ENCODE measurements around the gene HK3.
A peak's percentile ranks its signal among the peaks of the same experiment; 100 is the strongest.

The HK3 gene

DNA sequence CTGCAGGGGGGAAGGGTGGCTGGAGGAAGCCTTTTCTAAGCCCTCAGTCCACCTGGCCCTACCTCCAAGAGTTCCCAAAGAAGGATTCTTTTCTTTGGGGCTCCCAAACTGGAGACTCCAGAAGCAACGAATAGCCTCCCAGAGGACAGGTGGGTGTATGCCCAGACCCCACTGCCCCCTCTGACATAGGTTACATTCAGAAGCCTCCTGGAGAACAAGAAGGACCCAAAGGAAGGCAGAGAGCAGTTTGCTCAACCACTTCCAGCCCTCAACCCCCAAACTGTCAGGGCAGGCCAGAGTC, 10.3 kb downstream of the HK3 start:
- TF ChIP-seq, protein P1, sequence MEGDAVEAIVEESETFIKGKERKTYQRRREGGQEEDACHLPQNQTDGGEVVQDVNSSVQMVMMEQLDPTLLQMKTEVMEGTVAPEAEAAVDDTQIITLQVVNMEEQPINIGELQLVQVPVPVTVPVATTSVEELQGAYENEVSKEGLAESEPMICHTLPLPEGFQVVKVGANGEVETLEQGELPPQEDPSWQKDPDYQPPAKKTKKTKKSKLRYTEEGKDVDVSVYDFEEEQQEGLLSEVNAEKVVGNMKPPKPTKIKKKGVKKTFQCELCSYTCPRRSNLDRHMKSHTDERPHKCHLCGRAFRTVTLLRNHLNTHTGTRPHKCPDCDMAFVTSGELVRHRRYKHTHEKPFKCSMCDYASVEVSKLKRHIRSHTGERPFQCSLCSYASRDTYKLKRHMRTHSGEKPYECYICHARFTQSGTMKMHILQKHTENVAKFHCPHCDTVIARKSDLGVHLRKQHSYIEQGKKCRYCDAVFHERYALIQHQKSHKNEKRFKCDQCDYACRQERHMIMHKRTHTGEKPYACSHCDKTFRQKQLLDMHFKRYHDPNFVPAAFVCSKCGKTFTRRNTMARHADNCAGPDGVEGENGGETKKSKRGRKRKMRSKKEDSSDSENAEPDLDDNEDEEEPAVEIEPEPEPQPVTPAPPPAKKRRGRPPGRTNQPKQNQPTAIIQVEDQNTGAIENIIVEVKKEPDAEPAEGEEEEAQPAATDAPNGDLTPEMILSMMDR (IDR thresholded peaks at IDR 0.05; ENCODE audit: borderline replicate concordance, insufficient read depth, low read depth, low read length): no peak
- no peak overlapping the region for H3K4me3 ChIP-seq (ENCODE audit: low read depth, low read length)

DNA sequence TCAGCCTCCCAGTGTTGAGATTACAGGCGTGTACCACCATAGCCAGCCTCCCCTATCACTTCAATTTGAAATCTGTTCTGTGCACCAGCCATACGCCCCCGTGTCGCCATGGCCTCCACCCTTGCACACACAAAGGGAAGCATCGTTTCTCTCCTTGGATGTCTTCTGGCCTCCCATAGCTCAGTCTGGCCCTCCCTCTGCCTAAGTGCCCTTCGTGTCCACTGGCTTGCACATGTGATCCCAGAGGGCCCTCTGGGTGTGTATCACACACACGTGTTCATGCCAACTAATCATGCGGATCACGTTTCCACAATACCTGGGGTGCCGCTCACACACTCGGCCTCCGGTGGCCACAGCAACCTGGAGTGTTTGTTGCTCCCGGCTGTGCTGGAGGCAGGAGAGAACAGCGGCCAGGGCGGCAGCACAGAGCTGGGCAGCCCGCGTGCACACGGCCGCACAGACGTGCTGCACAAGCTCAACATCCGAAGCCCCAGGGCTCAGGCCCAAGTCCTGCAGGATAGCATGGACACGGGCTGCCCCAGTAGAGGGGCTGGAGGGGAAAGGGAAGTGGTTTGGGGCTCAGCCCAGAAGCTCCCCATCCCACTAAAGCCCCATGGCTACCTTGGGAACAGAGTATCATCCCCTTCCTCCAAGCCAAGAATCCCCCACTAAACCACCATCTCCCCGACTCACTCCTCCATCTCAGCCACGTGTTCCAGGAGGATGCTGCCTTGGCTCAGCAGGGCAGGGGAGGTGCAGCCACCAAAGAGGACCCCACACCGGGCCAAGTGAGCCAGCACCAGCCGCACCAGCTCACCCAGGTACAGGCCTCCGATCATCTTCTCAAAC, 10.9 kb downstream of the HK3 start:
- no peak overlapping the region for H3K4me3 ChIP-seq (ENCODE audit: low read depth, low read length)
- TF ChIP-seq, protein P1 (IDR thresholded peaks at IDR 0.05; ENCODE audit: borderline replicate concordance, insufficient read depth, low read depth, low read length): no peak

DNA sequence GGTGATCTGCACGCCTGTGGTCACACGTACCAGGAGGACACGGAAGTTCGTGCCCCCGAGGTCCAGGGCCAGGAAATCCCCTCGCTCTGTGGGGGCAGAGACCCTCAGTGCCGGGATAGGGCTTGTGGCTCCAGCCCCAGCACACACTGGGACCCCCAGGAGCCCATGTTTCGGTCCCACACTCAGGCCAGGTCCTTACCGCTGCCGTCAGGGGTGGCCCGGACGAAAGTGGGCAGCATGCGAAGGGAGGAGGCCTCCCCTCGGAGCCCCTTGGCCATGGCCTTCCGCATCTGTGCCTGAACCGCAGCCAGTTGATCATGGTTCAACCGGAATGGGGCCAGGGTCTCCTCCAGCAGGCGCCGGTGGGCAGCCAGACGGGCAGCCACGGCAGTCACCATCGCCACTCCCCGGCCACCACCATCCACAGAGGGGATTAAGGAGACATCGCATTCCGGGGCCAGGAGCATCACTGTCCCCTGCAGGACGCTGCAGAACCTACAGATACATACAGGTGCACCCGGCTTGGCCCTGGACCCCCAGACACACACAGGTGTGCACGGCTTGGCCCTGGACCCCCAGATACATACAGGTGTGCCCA, 11.8 kb downstream of the HK3 start:
- TF ChIP-seq, protein P1 (IDR thresholded peaks at IDR 0.05; ENCODE audit: borderline replicate concordance, insufficient read depth, low read depth, low read length): 0 out of 2 replicates have a peak, but pooled peaks have one; percentile 9
- H3K4me3 ChIP-seq (ENCODE audit: low read depth, low read length): no peak overlapping the region

DNA sequence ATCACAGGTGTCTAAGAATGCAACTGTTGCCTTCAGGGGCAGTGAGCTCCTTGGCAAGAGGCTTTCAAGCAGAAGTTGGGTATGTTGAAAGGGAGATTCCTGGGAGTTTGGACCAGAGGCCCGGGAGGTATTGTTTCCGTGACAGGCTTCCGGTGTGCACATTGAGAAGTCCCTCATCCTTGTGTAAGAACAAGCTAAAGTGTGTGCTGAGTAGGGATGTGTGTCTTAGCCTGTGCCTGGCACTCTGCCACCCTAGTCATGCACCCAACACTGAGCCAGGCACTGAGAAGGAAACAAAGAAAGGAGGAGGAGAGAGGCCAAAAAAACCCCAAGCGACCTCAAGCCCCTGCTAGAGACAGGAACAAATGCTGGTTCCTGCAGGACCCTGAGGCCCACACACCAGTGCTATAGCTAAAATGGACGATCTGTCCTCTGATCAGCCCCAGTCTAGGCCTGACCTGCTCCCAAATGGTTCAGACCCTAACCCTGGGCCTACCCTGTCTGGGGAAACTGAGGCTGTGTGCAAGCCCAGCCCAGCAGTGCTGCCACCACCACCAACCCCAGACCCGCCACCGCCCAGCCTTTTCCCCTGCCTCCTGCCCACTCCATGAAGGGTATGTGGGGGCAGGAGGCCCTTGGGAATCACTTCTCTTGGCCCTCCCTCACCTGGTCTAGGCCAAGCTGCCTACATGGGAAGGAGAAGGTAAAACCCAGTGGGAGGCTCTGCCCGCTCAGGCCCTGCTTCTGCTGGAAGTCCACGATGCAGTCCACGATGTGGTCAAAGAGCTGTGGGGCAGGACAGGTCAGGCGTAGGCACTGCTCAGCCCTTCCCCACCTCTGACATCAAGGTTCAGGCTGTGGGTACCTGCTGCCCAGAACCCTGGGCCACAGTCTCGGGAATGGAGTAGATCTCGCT, 12.6 kb downstream of the HK3 start:
- no peak overlapping the region for H3K4me3 ChIP-seq (ENCODE audit: low read depth, low read length)
- TF ChIP-seq, protein P1 (IDR thresholded peaks at IDR 0.05; ENCODE audit: borderline replicate concordance, insufficient read depth, low read depth, low read length): no peak

GRCh38 chr5:176884571-176884890, 14.6 kb downstream of the HK3 start:
- no peak overlapping the region for H3K4me3 ChIP-seq (ENCODE audit: low read depth, low read length)
- TF ChIP-seq, protein P1 (IDR thresholded peaks at IDR 0.05; ENCODE audit: borderline replicate concordance, insufficient read depth, low read depth, low read length): no peak

DNA sequence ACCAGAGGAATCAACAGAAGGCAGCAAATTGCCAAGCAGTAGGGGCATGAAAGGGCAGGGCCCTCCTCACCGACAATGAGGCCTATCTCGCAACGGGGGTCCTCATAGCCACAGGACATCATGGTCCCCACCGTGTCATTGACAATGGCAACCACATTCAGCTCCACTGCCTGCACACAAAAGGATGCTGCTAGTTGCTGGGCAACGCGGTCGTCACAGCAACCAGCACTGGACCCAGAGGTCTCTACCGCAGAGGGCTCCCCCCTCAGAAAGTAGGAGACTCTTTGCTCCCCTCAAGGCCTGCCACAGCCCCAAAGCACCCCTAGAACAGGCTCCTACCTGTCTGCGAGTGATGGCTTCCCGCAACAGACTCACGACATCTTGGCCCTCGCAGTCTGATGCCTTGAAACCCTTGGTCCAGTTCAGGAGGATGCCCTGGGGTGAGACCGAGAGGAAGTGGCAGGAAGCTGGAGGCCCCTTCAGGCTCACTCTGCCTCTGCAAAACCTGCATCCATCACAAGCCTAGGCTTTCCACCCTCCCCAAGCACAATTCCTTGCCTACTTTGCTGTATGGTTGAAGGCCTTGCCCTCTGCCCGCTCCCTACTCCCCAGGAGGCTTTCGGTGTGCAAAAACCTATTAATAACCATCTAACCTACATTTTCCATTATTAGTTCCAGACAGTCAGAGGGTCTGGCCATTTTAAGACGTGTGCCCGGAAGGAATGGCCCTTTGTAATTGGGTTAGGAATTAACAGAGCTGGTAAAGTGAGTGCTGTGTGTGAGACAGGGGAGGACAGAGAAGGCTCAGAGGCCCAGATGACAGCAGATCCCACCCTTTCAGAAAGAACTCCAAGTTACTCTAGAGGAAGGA, 15.2 kb downstream of the HK3 start:
- TF ChIP-seq, protein P1 (IDR thresholded peaks at IDR 0.05; ENCODE audit: borderline replicate concordance, insufficient read depth, low read depth, low read length): no peak
- H3K4me3 ChIP-seq (ENCODE audit: low read depth, low read length): no peak overlapping the region
